CD4-positive, CD25-positive, alpha-beta regulatory T cell (primary cell): ENCODE measurements around the gene TLE6. TPM values are rescaled to one million over a fixed set of nuclear protein-coding genes. Genes with fewer than 3 reads are reported as not detected.
"Not testable (repeated sequence)": the region's sequence is repeated elsewhere in the genome, so short reads cannot be mapped to it uniquely, and the experiment has no call there.

Experiments used
- ATAC-seq, 2 donors: fragments of 150-1000 bp; cut with Tn5 transposase; one replicate each; pipeline ENCODE4 v1.10.0; 2021; ENCODE audit warnings: low read depth in 2 of 2, moderate number of reproducible peaks in 2 of 2, moderate library complexity in 1 of 2
- DNase-seq, 3 donors: peaks; one replicate each; pipeline versions ENCODE4 v3.0.0 to v3.0.0-alpha.2; 2012 to 2022; ENCODE audit warnings: mixed read lengths in 1 of 3
- H3K27ac ChIP-seq: one replicate; pipeline ENCODE4 v1.7.0; 2013; ENCODE audit warnings: mild to moderate bottlenecking, low read length; ENCODE audit not compliant: insufficient read depth, poor library complexity, severe bottlenecking
- H3K27me3 ChIP-seq: one replicate; pipeline ENCODE4 v1.7.0; 2013; ENCODE audit warnings: low read length; ENCODE audit not compliant: control insufficient read depth, insufficient read depth
- H3K36me3 ChIP-seq: one replicate; pipeline ENCODE4 v1.7.0; 2013; ENCODE audit warnings: mild to moderate bottlenecking, low read length, moderate library complexity; ENCODE audit not compliant: control insufficient read depth, insufficient read depth
- H3K4me1 ChIP-seq: 2 replicates; pipeline ENCODE4 v1.7.0; 2013; ENCODE audit warnings: mild to moderate bottlenecking, low read length; ENCODE audit not compliant: insufficient read depth, control insufficient read depth, poor library complexity, severe bottlenecking
- H3K4me3 ChIP-seq: one replicate; pipeline ENCODE4 v1.7.0; 2013; ENCODE audit warnings: low read depth, mild to moderate bottlenecking, low read length, moderate library complexity
- H3K9me3 ChIP-seq, 2 experiments: 1 replicate in 1 of 2; 2 replicates in 1 of 2; pipeline ENCODE4 v1.7.0; 2013; ENCODE audit warnings: low read length in 2 of 2, mild to moderate bottlenecking in 1 of 2, moderate library complexity in 1 of 2; ENCODE audit not compliant: control insufficient read depth in 2 of 2
- H3K27ac Mint-ChIP-seq, 3 donors: one replicate each; pipeline ENCODE4 v1.8.0; 2020 to 2022; ENCODE audit warnings: mild to moderate bottlenecking in 3 of 3, mixed read lengths in 3 of 3, moderate library complexity in 2 of 3
- H3K27me3 Mint-ChIP-seq: one replicate; pipeline ENCODE4 v1.8.0; 2022; ENCODE audit warnings: mild to moderate bottlenecking, mixed read lengths
- H3K36me3 Mint-ChIP-seq: one replicate; pipeline ENCODE4 v1.8.0; 2020; ENCODE audit warnings: mixed read lengths
- H3K4me1 Mint-ChIP-seq, 4 donors: one replicate each; pipeline ENCODE4 v1.8.0; 2020 to 2022; ENCODE audit warnings: mixed read lengths in 4 of 4, mild to moderate bottlenecking in 1 of 4
- H3K4me3 Mint-ChIP-seq, 4 donors: one replicate each; pipeline ENCODE4 v1.8.0; 2020 to 2022; ENCODE audit warnings: mild to moderate bottlenecking in 4 of 4, mixed read lengths in 4 of 4, moderate library complexity in 3 of 4
- H3K9me3 Mint-ChIP-seq, 7 donors: one replicate each; pipeline ENCODE4 v1.8.0; 2020 to 2022; ENCODE audit warnings: mixed read lengths in 7 of 7, mild to moderate bottlenecking in 3 of 7, moderate library complexity in 2 of 7
- polyA plus RNA-seq, 4 donors: library from polyadenylated mRNA; unstranded; fragments of 300-500 nt; fragmentation: Illumina TruSeq; gene quantifications; one replicate each; pipeline ENCODE4 v1.2.3, GENCODE V29; 2021
- total RNA-seq: library from RNA; stranded (reverse); gene quantifications from one replicate; pipeline ENCODE4 v1.2.3, GENCODE V29; 2022

TLE6 gene
- total and polyA plus RNA-seq, 5 donors from 2014 or later = not detected

DNA sequence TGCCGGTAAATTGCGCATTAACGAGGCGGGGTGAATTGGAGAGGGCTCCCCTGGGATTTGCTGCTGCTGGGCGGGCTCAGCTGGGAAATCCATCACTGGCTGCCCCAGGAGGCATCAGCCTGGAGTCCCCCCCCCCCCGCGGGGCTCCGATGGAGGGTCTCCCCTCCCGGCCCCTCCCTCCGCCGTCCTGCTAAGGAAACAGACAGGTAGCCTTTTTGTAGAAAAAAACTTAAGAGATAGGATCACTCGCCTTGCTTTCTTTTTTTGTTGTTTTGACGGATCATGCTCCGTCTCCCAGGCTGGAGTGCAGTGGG, 6.8 kb downstream of the TLE6 start:
- ATAC-seq = no peak
- H3K4me1 Mint-ChIP-seq = peaks cover 0 to 7% (median 2%) of the 10 kb centered on the region in 4 donors
- peaks cover 0 to 1% (median 0%) of the 10 kb centered on the region in 7 donors for H3K9me3 Mint-ChIP-seq
- H3K36me3 Mint-ChIP-seq = no peaks in the 10 kb centered on the region
- Histone ChIP-seq H3K27me3 (no peaks in the 10 kb centered on the region), H3K36me3 (no peaks in the 10 kb centered on the region), H3K27ac (no peak overlapping the region), H3K9me3 (no peaks in the 10 kb centered on the region), H3K4me3 (no peak overlapping the region), H3K4me1 (no peaks in the 10 kb centered on the region)
- no peak for DNase-seq
- H3K27ac Mint-ChIP-seq = no peak overlapping the region
- H3K4me3 Mint-ChIP-seq = no peak overlapping the region
- peaks cover 11% of the 10 kb centered on the region for H3K27me3 Mint-ChIP-seq

DNA sequence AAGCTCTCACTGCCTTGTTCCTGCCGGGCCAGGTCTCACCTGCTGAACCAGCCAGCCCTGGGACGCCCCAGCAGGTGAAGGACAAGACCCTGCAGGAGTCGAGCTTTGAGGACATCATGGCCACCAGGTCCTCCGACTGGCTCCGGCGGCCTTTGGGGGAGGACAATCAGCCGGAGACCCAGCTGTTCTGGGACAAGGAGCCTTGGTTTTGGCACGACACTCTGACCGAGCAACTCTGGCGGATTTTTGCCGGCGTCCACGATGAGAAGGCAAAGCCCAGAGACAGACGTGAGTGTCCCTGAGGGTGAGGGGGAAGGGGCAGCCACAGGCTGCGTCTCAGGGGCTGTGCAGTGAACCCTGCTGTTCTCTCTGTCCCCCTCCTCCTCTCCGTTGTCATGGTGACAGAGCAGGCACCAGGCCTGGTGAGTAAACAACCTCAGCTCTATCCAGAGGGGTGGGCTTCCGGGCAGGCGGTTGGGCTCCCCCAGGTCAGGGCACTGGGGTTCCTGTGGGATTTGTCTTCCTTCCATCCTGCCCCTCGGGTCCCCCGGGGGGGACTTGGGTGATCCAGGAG, 9.7 kb downstream of the TLE6 start:
- peaks cover 0 to 7% (median 2%) of the 10 kb centered on the region in 4 donors for H3K4me1 Mint-ChIP-seq
- peaks cover 11% of the 10 kb centered on the region for H3K27me3 Mint-ChIP-seq
- H3K9me3 ChIP-seq = no peaks in the 10 kb centered on the region
- H3K36me3 ChIP-seq = no peaks in the 10 kb centered on the region
- H3K27ac ChIP-seq = no peak overlapping the region
- no peak overlapping the region for H3K4me3 ChIP-seq
- H3K4me3 Mint-ChIP-seq = no peak overlapping the region
- H3K4me1 ChIP-seq = no peaks in the 10 kb centered on the region
- no peak overlapping the region for H3K27ac Mint-ChIP-seq
- no peak for DNase-seq
- no peaks in the 10 kb centered on the region for H3K27me3 ChIP-seq
- peaks cover 0 to 1% (median 0%) of the 10 kb centered on the region in 7 donors for H3K9me3 Mint-ChIP-seq
- no peaks in the 10 kb centered on the region for H3K36me3 Mint-ChIP-seq
- ATAC-seq = no peak

DNA sequence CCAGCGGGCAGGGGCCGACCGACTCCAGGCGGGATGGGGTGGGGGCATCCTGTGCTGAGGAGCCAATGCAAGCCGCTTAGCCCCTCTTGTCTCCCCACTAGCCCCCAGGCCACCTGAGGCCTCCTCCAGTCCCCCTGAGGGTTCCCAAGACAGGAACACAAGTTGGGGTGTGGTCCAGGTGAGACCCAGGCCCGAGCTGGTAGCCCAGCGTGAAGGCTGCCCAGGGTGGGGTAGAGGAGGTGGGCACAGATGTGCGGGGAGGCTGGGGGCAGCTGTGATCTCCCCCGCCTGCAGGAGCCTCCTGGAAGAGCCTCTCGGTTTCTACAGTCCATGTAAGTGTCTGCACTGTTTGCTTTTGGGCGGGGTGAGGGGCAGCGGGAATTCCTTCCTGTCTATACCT, 10.4 kb downstream of the TLE6 start:
- DNase-seq (no peak), ATAC-seq (no peak)
- H3K4me3 Mint-ChIP-seq = no peak overlapping the region
- no peaks in the 10 kb centered on the region for H3K27me3 ChIP-seq
- no peak overlapping the region for H3K27ac Mint-ChIP-seq
- peaks cover 0 to 1% (median 0%) of the 10 kb centered on the region in 7 donors for H3K9me3 Mint-ChIP-seq
- H3K36me3 ChIP-seq = no peaks in the 10 kb centered on the region
- H3K9me3 ChIP-seq = no peaks in the 10 kb centered on the region
- H3K27ac ChIP-seq = no peak overlapping the region
- H3K4me1 Mint-ChIP-seq = peaks cover 0 to 7% (median 2%) of the 10 kb centered on the region in 4 donors
- no peaks in the 10 kb centered on the region for H3K36me3 Mint-ChIP-seq
- H3K4me3 ChIP-seq = no peak overlapping the region
- peaks cover 11% of the 10 kb centered on the region for H3K27me3 Mint-ChIP-seq
- no peaks in the 10 kb centered on the region for H3K4me1 ChIP-seq

DNA sequence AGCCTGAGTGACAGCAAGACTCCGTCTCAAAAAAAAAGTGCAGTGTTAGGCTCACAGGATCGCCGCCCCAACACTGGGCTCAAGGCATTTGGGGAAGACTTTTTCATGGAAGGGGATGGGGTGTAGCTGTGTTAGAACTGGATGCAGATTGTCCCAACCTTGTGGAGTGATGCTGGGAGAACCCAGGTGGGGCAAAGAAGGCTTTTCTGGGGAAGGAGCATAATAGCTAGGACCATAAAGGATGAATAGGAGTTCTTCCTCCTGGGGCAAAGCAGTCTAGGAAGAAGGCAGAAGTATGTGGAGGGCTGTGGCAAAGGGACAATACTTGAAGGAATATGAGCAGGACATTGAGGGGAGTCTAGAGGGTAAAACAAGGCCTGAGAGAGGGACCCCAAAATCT, 11.2 kb downstream of the TLE6 start:
- no peaks in the 10 kb centered on the region for H3K9me3 ChIP-seq
- peaks cover 4% of the 10 kb centered on the region for H3K27me3 Mint-ChIP-seq
- H3K4me1 Mint-ChIP-seq = peaks cover 0 to under 1% (median 0%) of the 10 kb centered on the region in 4 donors
- H3K27ac ChIP-seq = no peak overlapping the region
- H3K4me3 Mint-ChIP-seq = no peak overlapping the region
- H3K4me1 ChIP-seq = no peaks in the 10 kb centered on the region
- no peaks in the 10 kb centered on the region for H3K27me3 ChIP-seq
- peak overlapping the region in 1 of 3 donors; percentile 58 for H3K27ac Mint-ChIP-seq
- H3K4me3 ChIP-seq = no peak overlapping the region
- no peaks in the 10 kb centered on the region for H3K36me3 ChIP-seq
- ATAC-seq (no peak), DNase-seq (no peak)
- peaks cover 0 to 1% (median 0%) of the 10 kb centered on the region in 7 donors for H3K9me3 Mint-ChIP-seq
- no peaks in the 10 kb centered on the region for H3K36me3 Mint-ChIP-seq

DNA sequence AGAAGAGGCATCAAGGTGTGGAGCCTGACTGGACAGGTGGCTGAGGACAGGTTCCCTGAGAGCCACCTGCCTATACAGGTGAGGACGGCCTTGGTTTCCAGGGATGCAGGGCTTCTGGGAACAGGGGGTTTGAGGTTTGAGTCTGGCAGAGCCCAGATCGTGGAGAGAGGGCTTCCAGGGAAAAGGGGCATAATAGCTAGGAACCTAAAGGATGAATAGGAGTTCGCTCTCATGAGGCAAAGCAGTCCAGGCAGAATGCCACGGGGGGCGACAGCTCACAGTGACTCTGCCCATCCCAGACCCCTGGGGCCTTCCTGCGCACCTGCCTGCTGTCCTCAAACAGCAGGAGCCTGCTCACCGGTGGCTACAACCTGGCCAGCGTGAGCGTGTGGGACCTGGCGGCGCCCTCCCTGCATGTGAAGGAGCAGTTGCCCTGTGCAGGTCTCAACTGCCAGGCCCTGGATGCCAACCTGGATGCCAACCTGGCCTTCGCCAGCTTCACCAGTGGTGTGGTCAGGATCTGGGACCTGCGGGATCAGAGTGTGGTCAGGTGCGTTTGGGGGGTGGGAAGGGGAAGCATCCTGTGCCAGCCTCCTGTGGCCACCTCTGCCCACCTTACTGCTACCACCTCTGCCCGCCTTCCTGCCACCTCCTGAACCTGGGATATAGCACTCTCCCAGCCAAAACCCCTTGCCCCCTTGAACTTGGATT, 12.0 kb downstream of the TLE6 start:
- Mint-ChIP-seq H3K27me3 (peaks cover 4% of the 10 kb centered on the region), H3K36me3 (no peaks in the 10 kb centered on the region), H3K4me1 (no peaks in the 10 kb centered on the region), H3K9me3 (peaks cover 0 to 1% (median 0%) of the 10 kb centered on the region in 7 donors), H3K4me3 (no peak overlapping the region), H3K27ac (no peak overlapping the region)
- DNase-seq = no peak
- no peaks in the 10 kb centered on the region for H3K27me3 ChIP-seq
- no peak for ATAC-seq
- no peaks in the 10 kb centered on the region for H3K36me3 ChIP-seq
- no peaks in the 10 kb centered on the region for H3K4me1 ChIP-seq
- H3K27ac ChIP-seq = no peak overlapping the region
- H3K9me3 ChIP-seq = no peaks in the 10 kb centered on the region
- H3K4me3 ChIP-seq = no peak overlapping the region

DNA sequence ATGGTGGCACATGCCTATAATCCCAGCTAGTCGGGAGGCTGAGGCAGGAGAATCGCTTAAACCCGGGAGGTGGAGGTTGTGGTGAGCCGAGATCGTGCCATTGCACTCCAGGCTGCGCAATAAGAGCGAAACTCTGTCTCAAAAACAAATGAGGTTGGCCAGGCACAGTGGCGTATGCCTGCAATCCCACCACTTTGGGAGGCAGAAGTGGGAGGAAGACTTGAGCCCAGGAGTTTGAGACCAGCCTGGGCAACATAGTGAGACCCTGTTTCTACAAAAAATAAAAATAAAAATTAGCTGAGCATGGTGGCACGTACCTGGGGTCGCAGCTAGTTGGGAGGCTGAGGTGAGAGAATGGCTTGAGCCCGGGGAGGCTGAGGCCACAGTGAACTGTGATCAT, 15.0 kb downstream of the TLE6 start:
- not testable (repeated sequence) for H3K4me3 ChIP-seq, H3K27me3 Mint-ChIP-seq, ATAC-seq, DNase-seq, H3K27me3 ChIP-seq, H3K9me3 Mint-ChIP-seq, H3K4me1 Mint-ChIP-seq, H3K9me3 ChIP-seq, H3K27ac ChIP-seq, H3K4me1 ChIP-seq, H3K4me3 Mint-ChIP-seq, H3K36me3 Mint-ChIP-seq, H3K36me3 ChIP-seq
- peak overlapping the region in 1 of 3 donors; percentile 38 for H3K27ac Mint-ChIP-seq

DNA sequence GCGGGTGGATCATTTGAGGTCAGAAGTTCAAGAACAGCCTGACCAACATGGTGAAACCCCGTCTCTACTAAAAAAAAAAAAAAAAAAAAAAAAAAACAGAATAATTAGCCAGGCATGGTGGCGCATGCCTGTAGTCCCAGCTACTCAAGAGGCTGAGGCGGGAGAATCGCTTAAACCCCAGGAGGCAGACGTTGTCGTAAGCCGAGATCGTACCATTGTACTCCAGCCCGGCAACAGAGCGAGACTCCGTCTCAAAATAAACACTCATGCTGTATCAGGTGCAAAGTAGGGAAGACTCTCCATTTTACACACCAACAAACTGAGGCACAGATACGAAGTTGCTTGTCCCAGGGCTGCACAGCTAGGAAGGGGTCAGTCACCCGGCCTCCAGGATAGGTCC, 15.6 kb downstream of the TLE6 start:
- H3K36me3 Mint-ChIP-seq = peaks cover 7% of the 10 kb centered on the region
- no peak for DNase-seq
- no peaks in the 10 kb centered on the region for H3K4me1 ChIP-seq
- no peaks in the 10 kb centered on the region for H3K27me3 ChIP-seq
- H3K27ac Mint-ChIP-seq = no peak overlapping the region
- no peaks in the 10 kb centered on the region for H3K36me3 ChIP-seq
- H3K4me3 ChIP-seq = no peak overlapping the region
- H3K9me3 Mint-ChIP-seq = peaks cover 0 to 1% (median 0%) of the 10 kb centered on the region in 7 donors
- H3K4me1 Mint-ChIP-seq = no peaks in the 10 kb centered on the region
- H3K27me3 Mint-ChIP-seq = no peaks in the 10 kb centered on the region
- ATAC-seq = no peak
- no peak overlapping the region for H3K4me3 Mint-ChIP-seq
- H3K27ac ChIP-seq = no peak overlapping the region
- no peaks in the 10 kb centered on the region for H3K9me3 ChIP-seq

DNA sequence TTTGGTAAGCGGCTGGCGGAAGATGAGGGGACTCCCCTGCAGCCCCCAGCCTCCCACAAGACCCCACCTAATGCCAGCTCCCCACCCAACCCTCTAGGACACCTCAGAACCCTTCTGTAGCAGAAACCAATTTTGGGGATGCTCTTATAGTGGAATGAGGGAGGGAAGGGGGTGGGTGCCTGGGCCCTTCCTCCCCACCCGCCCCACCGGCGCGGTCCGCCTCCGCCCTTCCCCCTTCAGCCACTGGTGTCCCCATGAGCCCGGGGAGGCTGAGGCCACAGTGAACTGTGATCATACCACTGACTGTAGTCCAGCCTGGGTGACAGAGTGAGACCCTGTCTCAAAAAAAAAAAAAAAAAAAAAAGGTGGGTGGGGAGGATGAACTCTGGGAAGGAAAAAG, 16.2 kb downstream of the TLE6 start:
- Histone ChIP-seq H3K4me3 (no peak overlapping the region), H3K36me3 (no peaks in the 10 kb centered on the region), H3K27ac (no peak overlapping the region), H3K27me3 (no peaks in the 10 kb centered on the region), H3K4me1 (no peaks in the 10 kb centered on the region), H3K9me3 (no peaks in the 10 kb centered on the region)
- no peak for DNase-seq
- peaks cover 0 to 1% (median 0%) of the 10 kb centered on the region in 7 donors for H3K9me3 Mint-ChIP-seq
- H3K36me3 Mint-ChIP-seq = peaks cover 7% of the 10 kb centered on the region
- no peaks in the 10 kb centered on the region for H3K27me3 Mint-ChIP-seq
- no peaks in the 10 kb centered on the region for H3K4me1 Mint-ChIP-seq
- H3K4me3 Mint-ChIP-seq = no peak overlapping the region
- no peak for ATAC-seq
- no peak overlapping the region for H3K27ac Mint-ChIP-seq
